Measurements from ENCODE around the gene AGMAT. TPM values are rescaled to one million over a fixed set of nuclear protein-coding genes. Genes with fewer than 3 reads are reported as not detected.
A peak's percentile ranks its signal among the peaks of the same experiment; 100 is the strongest.

The AGMAT gene
- total and polyA plus RNA-seq, 9 of the 15 experiments (the other 6 are each of a cell fraction or from before 2014, with no cell fraction given) = not detected

GRCh38 chr1:15524021-15524282 lies 60.9 kb downstream of the AGMAT start, which contains the start of gene CASP9 (continued):
- TF ChIP-seq, protein P1, sequence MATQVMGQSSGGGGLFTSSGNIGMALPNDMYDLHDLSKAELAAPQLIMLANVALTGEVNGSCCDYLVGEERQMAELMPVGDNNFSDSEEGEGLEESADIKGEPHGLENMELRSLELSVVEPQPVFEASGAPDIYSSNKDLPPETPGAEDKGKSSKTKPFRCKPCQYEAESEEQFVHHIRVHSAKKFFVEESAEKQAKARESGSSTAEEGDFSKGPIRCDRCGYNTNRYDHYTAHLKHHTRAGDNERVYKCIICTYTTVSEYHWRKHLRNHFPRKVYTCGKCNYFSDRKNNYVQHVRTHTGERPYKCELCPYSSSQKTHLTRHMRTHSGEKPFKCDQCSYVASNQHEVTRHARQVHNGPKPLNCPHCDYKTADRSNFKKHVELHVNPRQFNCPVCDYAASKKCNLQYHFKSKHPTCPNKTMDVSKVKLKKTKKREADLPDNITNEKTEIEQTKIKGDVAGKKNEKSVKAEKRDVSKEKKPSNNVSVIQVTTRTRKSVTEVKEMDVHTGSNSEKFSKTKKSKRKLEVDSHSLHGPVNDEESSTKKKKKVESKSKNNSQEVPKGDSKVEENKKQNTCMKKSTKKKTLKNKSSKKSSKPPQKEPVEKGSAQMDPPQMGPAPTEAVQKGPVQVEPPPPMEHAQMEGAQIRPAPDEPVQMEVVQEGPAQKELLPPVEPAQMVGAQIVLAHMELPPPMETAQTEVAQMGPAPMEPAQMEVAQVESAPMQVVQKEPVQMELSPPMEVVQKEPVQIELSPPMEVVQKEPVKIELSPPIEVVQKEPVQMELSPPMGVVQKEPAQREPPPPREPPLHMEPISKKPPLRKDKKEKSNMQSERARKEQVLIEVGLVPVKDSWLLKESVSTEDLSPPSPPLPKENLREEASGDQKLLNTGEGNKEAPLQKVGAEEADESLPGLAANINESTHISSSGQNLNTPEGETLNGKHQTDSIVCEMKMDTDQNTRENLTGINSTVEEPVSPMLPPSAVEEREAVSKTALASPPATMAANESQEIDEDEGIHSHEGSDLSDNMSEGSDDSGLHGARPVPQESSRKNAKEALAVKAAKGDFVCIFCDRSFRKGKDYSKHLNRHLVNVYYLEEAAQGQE (IDR thresholded peaks at IDR 0.05; ENCODE audit: borderline replicate concordance) = peak; percentile 64
- TF ChIP-seq, protein P1 (CRISPR knock-in tag; IDR thresholded peaks at IDR 0.05; ENCODE audit: low read depth) = no peak
- no peak for TF ChIP-seq ZNF551 (CRISPR knock-in tag; IDR thresholded peaks at IDR 0.05)
- TF ChIP-seq, protein P2, sequence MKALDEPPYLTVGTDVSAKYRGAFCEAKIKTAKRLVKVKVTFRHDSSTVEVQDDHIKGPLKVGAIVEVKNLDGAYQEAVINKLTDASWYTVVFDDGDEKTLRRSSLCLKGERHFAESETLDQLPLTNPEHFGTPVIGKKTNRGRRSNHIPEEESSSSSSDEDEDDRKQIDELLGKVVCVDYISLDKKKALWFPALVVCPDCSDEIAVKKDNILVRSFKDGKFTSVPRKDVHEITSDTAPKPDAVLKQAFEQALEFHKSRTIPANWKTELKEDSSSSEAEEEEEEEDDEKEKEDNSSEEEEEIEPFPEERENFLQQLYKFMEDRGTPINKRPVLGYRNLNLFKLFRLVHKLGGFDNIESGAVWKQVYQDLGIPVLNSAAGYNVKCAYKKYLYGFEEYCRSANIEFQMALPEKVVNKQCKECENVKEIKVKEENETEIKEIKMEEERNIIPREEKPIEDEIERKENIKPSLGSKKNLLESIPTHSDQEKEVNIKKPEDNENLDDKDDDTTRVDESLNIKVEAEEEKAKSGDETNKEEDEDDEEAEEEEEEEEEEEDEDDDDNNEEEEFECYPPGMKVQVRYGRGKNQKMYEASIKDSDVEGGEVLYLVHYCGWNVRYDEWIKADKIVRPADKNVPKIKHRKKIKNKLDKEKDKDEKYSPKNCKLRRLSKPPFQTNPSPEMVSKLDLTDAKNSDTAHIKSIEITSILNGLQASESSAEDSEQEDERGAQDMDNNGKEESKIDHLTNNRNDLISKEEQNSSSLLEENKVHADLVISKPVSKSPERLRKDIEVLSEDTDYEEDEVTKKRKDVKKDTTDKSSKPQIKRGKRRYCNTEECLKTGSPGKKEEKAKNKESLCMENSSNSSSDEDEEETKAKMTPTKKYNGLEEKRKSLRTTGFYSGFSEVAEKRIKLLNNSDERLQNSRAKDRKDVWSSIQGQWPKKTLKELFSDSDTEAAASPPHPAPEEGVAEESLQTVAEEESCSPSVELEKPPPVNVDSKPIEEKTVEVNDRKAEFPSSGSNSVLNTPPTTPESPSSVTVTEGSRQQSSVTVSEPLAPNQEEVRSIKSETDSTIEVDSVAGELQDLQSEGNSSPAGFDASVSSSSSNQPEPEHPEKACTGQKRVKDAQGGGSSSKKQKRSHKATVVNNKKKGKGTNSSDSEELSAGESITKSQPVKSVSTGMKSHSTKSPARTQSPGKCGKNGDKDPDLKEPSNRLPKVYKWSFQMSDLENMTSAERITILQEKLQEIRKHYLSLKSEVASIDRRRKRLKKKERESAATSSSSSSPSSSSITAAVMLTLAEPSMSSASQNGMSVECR (CRISPR knock-in tag; IDR thresholded peaks at IDR 0.05) = peak; percentile 79
- TF ChIP-seq, protein P3, sequence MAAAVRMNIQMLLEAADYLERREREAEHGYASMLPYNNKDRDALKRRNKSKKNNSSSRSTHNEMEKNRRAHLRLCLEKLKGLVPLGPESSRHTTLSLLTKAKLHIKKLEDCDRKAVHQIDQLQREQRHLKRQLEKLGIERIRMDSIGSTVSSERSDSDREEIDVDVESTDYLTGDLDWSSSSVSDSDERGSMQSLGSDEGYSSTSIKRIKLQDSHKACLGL (CRISPR knock-in tag; IDR thresholded peaks at IDR 0.05; ENCODE audit: borderline replicate concordance, poor library complexity, severe bottlenecking) = no peak
- no peak for TF ChIP-seq TSHZ1 (CRISPR knock-in tag; IDR thresholded peaks at IDR 0.05)
- TF ChIP-seq SRF (CRISPR knock-in tag; IDR thresholded peaks at IDR 0.05) = no peak
- TF ChIP-seq KDM1A (IDR thresholded peaks at IDR 0.05) = no peak
- TF ChIP-seq PCBP2 (IDR thresholded peaks at IDR 0.05; ENCODE audit: low read depth, low read length, poor library complexity, severe bottlenecking) = no peak
- no peak for TF ChIP-seq ESRRB (CRISPR knock-in tag; IDR thresholded peaks at IDR 0.05; ENCODE audit: borderline replicate concordance)

All from K562 (cell line).